Dermis blood vessel endothelial cell (primary cell): Measurements from ENCODE around the gene RRP36. TPM values are rescaled to one million over a fixed set of nuclear protein-coding genes. Genes with fewer than 3 reads are reported as not detected.

Source experiments
- DNase-seq: peaks from one replicate; pipeline ENCODE4 v3.0.0; 2010
- total RNA-seq: library from RNA; depleted of rRNA; stranded (reverse); fragments of >200 nt; gene quantifications from 2 replicates; pipeline ENCODE4 v1.2.3, GENCODE V29; 2014

Gene RRP36
- total RNA-seq, 1 donor from 2014 or later, result 100 TPM

- no peak for DNase-seq
Measured at GRCh38 chr6:43007126-43007525, 14.3 kb upstream of the RRP36 start.

DNA sequence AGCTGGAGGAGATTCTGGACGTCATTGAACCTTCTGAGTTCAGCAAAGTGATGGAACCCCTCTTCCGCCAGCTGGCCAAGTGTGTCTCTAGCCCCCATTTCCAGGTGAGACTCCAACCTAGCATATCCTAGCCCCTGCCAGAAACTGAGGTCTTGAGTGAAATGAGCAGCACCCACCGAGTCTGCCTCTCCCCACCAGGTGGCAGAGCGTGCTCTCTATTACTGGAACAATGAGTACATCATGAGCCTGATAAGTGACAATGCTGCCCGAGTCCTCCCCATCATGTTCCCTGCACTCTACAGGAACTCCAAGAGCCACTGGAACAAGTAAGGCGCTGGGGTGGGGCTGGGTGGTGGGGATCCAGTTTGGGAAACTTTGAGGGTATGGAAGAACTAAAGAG, 12.3 kb upstream of the RRP36 start:
- peak; percentile 72 for DNase-seq

- DNase-seq, result no peak
Measured at GRCh38 chr6:43011207-43011606, 10.2 kb upstream of the RRP36 start.

GRCh38 chr6:43012364-43012763, 9.1 kb upstream of the RRP36 start:
- DNase-seq, result no peak

GRCh38 chr6:43013097-43013842, 8.2 kb upstream of the RRP36 start:
- peak; percentile 36 for DNase-seq

- peak; percentile 100 for DNase-seq
Measured at GRCh38 chr6:43013843-43014433, 7.5 kb upstream of the RRP36 start, which contains the start of the genes KLHDC3 and MEA1. Gene KLHDC3, plus strand, starts transcription at chr6:43014249. Its CDS starts 2,944 bp downstream, at chr6:43017193. Gene MEA1, minus strand, starts transcription at chr6:43013946. Its CDS starts 133 bp downstream, at chr6:43013813.

DNA sequence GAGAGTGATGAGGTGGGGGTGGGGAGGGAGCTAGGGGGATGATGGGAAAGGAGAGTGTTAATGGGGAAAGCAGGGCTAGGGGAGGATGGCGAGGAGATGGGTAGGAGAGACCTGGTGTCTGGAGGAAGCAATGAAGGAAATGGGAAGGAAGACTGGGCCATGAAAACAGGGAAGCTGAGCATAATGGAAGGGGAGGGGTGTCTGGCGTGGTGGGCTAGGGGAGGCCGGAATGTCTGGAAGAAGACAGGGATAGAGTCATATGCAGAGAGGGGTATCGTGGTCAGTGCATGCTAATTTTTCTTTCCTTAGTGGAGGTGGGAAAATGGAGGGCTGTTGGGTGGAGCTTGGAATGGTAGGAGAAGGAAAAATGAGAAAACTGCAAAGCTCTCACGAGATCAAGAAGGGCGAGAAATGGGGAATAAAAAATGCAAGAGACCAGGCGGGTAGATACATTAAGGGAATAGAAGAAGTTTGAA, 7.0 kb upstream of the RRP36 start:
- peak; percentile 46 for DNase-seq

DNA sequence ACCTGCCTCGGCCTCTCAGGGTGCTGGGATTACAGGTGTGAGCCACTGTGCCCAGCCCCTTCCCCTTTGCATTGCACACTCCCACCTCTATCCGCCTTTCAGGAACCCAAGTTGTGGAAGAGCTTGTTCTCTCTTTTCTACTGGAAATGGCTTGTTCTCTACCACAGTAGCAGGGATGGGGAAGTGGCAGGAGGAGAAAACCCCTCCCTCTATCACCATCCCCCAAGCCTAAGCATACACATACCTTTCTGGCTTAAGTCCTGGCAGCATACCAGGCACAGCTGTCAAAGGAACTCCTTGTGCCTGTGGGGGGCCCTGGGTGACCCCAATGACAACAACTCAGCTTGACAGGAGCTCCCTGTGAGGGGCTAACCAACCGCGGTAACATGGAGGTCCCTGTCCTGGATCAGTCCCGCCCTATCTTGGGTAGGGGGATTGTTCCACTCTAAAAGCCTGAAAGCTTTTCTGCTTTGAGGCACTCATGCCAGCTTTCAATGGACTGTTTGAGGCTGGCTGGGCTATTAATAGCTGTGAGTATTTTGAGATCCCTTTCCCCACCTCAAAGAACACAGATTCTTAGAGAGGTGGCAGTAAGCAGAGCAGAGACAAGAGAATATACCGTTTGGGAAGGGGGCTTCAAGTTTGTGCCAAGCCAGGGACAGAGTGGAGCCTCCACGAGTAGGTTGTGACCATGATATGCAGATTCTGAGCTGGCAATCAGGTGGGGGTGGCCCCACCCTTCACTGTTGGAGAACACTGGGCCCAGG, 5.1 kb upstream of the RRP36 start:
- no peak for DNase-seq

- DNase-seq, result no peak
Measured at GRCh38 chr6:43016943-43017334, 4.5 kb upstream of the RRP36 start.

DNA sequence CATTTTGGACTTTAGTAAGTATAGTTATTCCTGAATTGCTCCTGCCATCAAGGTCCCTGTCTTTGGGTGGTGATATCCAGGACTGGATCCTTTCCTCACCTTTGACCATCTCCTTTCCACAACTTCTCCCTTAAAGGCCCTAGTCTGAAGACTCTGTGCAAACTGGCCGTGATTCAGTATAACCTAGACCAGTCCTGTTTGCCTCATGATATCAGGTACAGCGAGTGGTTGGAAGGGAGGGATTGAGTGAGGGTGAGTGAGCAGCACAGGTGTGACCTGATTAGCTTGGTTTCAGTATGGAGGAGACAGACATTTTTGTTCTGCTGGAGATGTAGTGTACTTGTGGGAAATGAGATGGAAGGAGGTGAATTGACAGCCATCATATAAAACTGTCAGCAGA, 2.3 kb upstream of the RRP36 start:
- DNase-seq, result no peak

DNA sequence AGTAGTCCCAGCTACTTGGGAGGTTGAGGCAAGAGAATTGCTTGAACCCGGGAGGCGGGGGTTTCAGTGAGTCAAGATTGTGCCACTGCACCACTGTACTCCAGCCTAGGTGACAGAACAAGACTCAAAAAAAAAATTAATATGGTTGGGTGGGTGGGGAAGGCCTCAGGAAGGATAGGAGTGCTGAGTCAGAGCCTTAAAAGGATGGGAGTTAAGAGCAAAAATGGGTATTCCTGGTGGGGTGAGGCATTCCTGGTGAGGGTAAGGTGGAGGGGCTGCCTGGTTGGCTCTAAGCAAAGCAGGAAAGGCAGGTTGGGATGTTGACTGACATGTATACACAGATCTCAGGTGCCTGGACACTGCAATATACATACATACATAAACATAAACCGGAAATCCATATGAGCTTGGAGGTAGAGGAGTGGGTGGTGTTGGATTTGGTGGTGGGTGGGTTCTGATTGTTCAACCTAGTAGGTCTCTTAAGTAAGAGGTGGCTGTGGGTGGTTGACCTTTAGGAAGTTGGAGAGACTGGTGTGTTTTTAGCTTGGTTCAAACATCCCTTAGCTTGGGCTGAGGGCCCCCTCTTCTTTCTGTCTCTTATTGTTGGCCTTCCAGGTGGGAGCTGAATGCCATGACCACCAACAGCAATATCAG, 1.2 kb upstream of the RRP36 start:
- DNase-seq, result no peak

- DNase-seq, result peak; percentile 6
Measured at GRCh38 chr6:43020847-43021246, 576 bp upstream of the RRP36 start.

- DNase-seq, result no peak
Measured at GRCh38 chr6:43024436-43024835, 3.0 kb downstream of the RRP36 start.

- no peak for DNase-seq
Measured at GRCh38 chr6:43026365-43026764, 4.9 kb downstream of the RRP36 start.

- no peak for DNase-seq
Measured at GRCh38 chr6:43029120-43029519, 7.7 kb downstream of the RRP36 start.

- no peak for DNase-seq
Measured at GRCh38 chr6:43032326-43032725, 10.9 kb downstream of the RRP36 start.

DNA sequence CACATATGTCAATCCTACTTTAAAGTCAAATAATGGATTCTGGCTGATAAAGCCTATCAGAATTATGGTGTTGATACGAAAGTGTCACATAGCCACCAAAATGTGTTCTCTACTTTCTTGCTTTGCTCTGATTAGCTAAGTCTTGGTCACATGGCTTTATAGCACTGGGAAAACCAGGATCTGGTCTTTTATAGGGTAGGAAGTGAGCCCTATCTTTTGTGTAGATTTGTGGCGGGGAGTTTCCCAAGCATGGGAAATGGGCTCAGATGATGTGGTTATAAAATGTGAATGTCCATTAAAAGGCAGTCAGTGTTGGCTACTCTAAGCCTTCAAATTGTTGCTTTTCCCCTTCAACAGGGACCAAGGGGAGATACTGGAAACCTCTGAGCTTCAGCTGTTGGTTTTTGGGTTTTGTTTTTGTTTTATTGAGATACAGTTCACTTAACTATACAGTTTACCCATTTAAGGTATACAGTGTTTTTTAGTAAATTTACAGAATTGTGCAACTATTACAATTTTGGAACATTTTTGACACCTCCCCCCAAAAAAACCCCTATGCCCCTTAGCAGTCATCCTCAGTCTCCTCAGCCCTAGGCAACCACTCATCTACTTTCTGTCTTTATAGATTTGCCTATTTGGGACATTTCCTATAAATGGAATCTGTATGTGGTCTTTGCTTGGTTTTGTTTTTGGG, 12.2 kb downstream of the RRP36 start:
- DNase-seq, result no peak

GRCh38 chr6:43034190-43034525, 12.7 kb downstream of the RRP36 start:
- no peak for DNase-seq

- no peak for DNase-seq
Measured at GRCh38 chr6:43035495-43036194, 14.2 kb downstream of the RRP36 start.

DNA sequence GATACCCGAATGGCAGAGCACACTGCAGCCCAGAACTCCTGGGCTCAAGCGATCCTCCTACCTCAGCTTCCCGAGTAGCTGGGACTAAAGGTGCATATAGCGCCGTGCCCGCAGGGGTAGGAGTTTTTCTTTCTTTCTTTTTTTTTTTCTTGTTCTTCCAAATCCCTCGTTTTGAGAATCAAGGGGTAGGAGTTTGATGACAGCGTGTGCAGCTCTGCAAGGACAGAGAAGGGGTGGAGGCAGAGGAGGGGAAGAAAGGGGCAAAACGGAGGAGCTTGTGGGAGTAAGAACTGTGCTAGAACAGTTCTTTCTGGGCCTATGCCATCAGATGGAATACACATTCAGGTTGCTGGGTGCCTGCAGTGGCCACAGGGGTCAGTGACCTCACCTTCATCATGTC, 15.3 kb downstream of the RRP36 start:
- DNase-seq, result no peak

- DNase-seq, result no peak
Measured at GRCh38 chr6:43037197-43037596, 15.8 kb downstream of the RRP36 start.

GRCh38 chr6:43037706-43038105, 16.3 kb downstream of the RRP36 start:
- no peak for DNase-seq
